ENCODE results near the gene SLC30A7.
A peak's percentile ranks its signal among the peaks of the same experiment; 100 is the strongest.
"Not testable (repeated sequence)": the region's sequence is repeated elsewhere in the genome, so short reads cannot be mapped to it uniquely, and the experiment has no call there.

The SLC30A7 gene

DNA sequence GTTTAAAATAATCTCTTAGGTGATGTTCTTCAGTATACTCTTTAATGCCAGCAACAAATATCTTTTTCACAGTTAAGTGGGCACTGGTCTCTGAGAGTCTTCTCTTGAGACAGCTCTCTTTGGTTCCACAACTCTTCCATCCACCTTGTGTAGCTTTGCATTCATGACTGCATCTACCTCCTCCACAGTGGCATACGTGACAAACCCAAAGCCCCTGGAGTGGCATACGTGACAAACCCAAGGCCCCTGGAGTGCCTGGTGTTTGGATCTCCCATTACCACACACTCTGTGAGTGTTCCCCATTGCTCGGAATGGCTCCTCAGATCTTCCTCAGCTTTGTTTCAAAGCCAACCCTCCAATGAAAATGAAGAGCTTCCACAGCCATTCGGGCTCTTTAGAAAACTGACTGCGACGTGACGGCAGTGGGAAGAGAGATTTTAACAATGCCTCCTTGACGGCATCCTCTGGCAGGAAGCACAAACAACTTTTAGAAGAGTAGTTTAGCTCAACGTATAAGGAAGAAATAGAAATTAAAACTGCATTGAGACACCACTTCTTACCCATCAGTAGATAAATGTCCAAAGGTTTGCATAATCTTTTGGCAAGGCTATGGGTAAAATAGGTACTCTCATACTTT, 45.8 kb downstream of the SLC30A7 start:
- DNase-seq, result no peak

DNA sequence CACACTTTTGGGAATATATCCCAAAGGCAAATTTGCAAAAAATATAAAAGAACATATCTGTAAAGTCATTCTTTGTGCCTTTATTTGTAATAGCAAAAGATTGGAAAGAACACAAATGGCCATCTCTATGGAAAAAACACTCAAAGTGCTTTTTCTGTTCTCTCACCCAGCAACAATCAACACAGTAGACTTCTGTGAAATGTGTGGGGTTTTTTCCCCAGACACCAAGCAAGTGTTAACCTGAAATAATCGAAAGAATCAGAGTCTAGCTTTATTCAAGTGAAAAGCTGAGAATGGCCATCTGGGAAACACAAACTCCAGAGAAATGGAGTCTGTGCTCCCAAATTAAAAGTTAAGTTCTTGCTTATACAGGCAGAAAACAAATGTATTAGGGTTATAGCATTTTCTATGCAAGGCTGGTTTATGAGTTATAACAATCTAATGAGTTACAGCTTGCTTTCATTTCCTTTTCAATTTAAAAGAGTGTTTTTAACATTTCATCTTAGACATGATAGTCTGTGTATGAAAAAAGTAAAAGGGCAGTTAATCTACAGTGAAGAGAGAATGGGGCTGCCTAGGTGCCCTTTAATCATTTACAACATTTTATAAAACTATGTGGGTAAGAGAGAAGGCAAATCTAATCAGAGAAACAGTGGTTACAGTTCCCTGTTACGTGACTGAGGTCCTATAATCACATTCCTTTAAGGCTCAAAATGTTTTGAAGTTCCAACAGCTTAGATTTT, 46.6 kb downstream of the SLC30A7 start:
- DNase-seq, result no peak

DNA sequence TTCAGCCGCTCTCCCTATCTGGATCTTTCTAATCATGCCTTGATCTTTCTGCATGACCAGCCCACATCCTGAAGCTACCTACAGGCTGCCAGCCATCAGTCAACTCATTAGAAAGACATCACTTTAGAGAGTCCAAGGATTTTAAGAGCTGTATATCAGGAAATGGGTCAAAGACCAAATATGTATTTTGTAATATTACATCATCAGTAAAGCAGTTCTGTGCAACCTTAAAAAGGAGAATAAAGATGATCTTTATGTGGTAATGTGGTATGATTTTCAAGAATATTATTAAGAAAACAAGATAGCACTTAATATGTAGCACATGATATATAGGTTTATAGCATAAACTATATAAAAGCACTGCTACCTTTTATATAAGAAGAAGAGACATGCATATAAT, 47.6 kb downstream of the SLC30A7 start:
- DNase-seq, result no peak

DNA sequence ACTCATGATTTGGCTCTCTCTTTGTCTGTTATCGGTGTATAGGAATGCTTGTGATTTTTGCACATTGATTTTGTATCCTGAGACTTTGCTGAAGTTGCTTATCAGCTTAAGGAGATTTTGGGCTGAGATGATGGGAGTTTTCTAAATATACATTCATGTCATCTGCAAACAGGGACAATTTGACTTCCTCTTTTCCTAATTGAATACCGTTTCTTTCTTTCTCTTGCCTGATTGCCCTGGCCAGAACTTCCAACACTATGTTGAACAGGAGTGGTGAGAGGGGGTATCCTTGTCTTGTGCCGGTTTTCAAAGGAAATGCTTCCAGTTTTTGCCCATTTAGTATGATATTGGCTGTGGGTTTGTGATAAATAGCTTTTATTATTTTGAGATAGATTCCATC, 50.2 kb downstream of the SLC30A7 start:
- not testable (repeated sequence) for DNase-seq

DNA sequence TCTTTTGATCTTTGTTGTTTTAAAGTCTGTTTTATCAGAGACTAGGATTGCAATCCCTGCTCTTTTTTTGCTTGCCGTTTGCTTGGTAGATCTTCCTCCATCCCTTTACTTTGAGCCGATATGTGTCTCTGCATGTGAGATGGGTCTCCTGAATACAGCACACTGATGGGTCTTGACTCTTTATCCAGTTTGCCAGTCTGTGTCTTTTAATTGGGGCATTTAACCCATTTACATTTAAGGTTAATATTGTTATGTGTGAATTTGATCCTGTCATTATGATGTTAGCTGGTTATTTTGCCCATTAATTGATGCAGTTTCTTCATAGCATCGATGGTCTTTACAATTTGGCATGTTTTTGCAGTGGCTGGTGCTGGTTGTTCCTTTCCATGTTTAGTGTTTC, 51.9 kb downstream of the SLC30A7 start:
- DNase-seq, result not testable (repeated sequence)

DNA sequence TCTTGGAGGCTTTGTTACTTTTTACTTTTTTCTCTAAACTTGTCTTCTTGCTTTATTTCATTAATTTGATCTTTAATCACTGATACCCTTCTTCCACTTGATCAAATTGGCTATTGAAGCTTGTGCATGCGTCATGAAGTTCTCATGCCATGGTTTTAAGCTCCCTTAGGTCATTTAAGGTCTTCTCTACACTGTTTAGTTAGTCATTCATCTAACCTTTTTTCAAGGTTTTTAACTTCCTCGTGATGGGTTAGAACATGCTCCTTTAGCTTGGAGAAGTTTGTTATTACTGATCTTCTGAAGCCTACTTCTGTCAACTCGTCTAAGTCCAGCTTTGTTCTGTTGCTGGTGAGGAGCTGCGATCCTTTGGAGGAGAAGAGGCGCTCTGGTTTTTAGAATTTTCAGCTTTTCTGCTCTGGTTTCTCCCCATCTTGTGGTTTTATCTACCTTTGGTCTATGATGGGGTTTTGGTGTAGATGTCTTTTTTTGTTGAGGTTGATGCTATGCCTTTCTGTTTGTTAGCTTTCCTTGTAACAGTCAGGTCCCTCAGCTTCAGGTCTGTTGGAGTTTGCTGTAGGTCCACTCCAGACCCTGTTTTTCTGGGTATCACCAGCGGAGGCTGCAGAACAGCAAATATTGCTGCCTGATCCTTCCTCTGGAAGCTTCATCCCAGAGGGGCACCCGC, 53.0 kb downstream of the SLC30A7 start:
- DNase-seq, result not testable (repeated sequence)

DNA sequence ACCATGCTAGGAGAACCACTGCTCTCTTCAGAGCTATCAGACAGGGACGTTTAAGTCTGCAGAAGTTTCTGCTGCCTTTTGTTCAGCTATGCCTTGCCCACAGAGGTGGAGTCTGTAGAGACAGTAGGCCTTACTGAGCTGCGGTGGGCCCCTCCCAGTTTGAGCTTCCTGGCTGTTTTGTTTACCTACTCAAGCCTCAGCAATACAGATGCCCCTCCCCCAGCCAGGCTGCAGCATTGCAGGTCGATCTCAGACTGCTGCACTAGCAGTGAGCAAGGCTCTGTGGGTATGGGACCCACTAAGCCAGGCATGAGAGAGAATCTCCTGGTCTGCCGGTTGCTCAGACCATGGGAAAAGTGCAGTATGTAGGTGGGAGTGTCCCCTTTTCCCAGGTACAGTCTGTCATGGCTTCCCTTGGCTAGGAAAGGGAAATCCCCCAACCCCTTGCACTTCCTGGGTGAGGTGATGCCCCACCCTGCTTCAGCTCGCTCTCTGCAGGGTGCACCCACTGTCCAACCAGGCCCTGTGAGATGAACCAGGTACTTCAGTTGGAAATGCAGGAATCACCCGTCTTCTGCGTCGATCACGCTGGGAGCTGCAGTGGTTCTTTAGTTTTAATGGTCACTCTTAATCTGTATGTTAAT, 53.7 kb downstream of the SLC30A7 start:
- DNase-seq, result peak; percentile 45

DNA sequence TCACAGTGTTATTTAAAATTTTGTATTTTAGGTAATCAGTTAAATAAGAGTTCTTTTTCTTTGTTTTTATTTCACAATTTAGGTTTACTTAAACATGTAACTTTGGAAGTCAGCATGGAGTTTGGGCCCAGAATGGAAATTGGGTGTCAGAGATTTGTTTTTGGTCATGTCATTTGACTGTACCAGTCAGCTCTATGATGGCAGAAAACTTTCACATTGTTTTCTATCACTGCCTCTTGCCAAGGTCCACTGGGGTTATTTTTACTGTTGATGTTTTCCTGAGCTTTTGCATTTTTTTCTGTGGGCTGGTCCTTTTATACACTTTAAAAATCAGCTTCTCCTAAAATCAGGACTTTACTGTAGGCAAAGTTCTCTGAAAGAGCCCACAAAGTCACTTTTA, 54.4 kb downstream of the SLC30A7 start:
- DNase-seq, result no peak

DNA sequence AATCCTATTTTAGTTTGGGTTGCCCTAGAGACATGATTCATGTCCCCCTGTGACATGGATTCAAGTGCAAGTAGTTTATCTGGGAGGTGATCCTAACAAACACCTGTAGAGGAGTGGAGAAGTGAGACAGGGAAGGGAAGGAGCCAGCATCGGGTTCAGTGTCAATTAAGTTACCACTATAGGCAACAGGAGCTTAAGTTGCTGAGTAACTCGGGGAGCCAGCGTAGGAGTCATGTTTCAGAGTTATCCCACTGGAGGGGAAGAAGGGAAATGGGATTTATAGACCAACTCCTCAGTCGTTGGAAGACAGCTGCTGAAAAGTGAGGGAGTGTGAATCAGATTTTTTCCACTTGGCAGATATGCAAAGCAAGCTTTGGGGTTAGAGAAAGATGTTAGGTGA, 54.9 kb downstream of the SLC30A7 start:
- DNase-seq, result peak; percentile 41

DNA sequence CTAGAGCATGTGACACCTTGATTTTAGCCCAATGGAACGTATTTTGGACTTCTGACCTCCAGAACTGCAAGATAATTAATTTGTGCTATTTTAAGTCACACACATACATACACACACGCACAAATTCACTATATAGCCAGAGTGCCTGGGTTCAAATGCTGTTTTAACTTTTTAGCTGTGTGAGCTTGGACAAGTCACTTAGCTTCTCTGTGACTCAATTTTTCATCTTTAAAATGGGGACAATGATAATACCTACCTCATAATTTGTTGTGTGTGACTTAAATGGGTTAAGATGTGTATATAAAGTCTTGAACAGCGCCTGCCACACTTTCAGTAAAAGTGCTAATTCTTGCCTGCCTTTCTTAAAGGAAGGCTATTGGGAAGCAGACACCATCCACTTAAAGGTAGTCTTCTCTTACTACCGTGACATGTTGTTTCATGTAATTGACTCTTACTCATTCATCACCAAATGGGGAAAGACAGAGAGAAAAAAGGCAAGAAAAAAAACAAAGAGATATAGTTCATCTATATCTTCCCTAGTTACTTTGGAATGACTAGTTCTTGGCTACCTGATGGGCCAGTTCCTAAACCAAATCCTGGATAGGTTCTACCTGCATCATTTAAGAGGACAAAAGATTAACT, 56.3 kb downstream of the SLC30A7 start:
- DNase-seq, result no peak

DNA sequence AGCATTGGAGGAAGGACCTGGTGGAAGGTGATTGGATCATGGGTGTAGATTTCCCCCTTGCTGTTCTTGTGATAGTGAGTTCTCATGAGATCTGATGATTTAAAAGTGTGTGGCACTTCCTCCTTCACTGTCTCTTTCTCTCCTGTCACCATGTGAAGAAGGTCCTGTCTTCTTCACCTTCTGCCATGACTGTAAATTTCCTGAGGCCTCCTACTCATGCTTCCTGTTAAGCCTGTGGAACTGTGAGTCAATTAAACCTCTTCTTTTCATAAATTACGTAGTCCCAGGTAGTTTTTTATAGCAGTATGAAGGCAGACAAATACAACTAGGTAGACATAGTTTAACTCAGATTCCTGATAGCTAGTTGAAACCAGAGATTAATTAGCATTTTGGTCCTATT, 57.1 kb downstream of the SLC30A7 start:
- not testable (repeated sequence) for DNase-seq

DNA sequence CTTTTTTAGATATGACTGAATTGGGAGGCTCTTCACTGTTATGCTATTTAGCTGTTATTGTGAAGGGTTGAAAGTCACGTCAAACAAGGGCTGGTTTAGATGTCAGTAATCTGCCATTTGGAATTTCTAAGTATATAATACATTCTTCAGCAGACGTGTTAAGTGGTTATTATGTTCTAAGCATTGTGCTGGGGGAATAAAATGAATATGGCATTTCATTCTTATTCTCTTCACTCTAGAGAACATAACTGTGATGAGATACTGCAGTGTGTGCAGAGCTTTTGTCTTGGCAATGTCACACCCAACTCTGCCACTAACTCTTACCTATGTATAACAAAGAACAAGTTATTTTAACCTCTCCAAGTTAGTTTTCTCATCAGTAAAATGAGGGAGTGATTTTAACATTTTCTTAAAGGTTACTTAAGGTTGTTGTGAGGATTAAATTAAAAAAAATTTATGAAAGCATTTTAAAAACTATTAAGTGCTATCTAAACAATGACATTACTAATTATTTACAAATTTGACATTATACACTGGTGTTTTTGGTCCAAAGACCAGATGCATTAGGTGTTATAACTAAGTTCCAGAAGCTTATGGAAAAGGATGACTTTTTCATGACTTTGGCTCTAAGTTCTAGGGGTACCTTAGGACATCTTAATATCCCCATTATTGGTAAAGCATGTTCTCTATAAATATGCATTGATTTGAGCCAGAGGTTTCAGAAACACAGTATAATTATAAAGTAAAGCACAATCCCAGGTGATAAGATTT, 58.3 kb downstream of the SLC30A7 start:
- DNase-seq, result no peak

DNA sequence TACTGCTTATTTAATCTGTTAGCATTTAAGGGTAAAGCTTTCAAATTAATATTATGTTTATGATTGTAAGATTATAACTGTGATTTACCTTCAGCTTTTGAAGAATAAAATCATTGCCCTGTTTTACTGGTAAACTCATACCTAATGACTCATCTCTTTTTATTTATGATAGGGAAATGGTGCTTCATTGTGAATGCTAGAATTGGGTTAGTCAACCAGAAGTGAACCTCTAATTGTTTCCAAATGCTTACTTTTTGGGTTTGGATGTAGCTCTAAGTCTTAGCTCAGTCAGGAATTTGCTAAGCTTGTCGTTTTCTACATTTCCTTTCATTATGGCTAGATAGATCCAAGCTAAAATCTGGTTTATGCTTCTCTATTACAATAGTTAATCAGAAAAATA, 59.4 kb downstream of the SLC30A7 start:
- DNase-seq, result no peak

DNA sequence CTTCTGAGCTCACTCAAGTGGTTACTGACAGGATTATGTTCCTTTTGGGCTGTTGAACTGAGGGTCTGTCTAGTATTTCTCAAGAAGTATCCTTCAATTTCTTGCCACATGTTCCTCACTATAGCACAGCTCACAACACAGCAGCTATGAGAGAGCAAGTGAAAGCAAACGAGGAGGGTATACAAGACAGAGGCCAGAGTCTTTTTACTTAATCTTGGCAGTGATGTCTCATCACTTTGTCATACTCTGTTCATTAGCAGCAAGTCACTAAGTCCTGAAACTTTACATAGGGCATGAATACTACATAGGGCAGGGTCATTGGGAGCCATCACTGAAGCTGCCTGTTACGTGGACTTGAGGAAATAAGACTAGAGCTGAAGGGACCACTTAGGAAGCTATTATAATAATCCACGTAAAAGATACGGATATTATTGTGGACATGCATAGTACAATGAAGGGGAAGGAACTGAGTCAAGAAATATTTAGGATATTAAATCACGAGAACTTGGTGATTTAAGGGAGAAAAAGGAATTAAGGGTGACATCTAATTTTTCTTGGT, 63.7 kb downstream of the SLC30A7 start:
- no peak for DNase-seq

DNA sequence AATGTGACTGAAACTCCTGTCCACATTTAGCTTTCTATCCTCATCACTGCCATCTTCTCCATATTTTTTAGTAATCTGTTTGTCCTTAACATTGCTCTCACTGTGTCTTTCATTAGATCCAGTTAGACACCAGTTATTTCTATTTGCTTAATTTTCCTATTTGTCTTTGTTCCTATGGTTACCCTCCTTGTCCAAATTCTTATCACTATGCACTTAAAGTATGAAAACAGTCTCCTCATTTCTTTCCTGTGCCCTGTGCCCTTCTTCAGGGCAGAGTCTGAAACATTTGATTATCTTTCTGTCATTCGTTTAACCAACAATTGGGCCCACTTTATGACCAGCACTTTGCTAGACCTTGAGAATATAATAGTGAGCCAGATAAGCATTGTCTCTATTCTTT, 64.2 kb downstream of the SLC30A7 start:
- no peak for DNase-seq

DNA sequence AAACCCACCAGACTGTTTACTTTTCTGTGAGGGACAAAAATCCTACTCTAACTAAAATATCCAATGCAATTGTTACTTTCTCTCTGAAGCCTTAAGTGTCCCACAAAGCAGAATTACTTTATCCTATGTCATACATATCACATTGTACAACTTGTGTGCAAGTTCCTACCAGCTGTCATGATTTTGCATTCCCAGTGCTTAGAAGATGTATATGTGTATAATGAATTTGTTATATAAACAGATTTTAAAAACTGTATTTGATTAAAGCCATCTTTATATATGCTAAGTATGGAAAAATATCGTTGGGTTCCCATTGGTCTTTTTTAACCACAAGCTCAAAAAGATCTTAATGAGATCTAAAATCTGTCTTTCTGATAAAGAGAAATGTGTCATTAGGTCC, 72.7 kb downstream of the SLC30A7 start:
- DNase-seq, result no peak

DNA sequence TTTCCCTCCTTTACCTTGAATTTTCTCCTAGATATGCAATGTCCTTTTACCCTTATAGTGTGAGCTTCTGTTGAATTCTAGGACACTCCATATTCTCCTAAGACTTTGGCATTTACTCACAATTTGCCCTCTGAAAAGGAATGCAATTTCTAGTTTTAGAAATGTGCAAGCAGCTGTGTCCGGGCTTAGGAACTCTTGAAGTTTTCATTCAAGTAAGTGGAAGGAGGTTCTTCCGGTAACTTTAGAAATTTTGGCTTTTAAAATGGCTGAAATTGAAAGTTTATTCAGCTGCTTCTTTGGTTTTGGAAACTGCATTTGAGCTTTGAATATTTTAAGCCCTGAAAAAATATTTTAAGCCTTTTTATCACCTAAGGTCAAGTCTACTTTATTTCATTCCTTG, 73.4 kb downstream of the SLC30A7 start:
- no peak for DNase-seq

DNA sequence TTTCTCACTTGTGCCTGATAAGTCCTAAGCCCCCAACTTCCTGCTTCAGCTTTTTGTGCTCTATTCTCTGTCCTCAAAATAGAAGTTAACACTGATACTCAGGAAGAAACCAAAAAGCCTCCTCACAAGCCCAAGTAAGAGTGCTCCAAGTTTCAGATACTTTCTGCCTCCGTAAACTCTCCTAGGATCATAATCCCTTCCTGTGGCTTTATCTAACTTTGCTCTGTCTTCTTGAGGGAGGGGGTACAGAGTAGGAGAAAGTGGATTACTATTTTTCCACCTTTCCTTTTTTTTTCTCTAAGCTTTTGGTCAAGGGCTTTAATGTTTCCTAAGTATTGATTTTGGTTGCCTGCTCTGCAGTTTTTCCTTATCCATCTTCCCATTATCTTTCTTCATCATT, 75.1 kb downstream of the SLC30A7 start:
- DNase-seq, result no peak

DNA sequence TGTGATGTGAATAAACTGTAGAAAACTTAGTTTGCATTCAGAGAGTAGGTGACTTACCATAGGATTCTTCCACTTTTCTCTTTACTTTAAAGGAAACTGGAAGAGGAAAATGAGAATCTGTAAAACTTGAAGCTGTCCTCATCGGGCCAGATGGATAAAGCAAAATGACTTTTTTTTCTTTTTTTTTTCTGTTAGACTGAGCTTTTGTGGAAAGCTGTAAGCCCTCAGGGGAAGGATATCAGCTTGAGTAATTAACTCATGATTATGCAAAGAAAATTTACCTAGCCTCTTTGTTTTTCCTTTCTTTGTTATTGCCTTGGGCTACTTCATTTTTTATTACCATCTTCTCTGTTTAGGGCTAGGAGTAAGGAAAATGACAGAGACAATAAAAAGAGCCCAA, 76.3 kb downstream of the SLC30A7 start:
- peak; percentile 15 for DNase-seq

DNA sequence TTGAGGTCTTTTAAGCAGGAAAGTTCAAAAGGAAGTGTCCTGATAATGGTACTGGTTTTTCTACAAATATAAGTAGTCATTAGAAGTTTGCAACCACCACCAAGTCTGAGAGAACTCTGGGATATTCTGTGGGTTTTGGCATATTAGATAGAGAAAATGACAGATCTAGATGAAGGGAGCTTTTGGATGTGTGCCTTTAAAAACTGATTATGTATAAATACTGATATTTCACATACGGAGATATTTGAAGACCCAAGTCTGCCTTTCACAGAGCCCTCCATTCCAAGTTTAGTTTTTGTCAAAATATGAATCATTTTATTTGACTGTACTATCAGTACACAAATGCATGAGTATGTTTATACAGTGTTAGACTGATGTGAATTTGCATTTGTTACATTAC, 81.0 kb downstream of the SLC30A7 start:
- no peak for DNase-seq

DNA sequence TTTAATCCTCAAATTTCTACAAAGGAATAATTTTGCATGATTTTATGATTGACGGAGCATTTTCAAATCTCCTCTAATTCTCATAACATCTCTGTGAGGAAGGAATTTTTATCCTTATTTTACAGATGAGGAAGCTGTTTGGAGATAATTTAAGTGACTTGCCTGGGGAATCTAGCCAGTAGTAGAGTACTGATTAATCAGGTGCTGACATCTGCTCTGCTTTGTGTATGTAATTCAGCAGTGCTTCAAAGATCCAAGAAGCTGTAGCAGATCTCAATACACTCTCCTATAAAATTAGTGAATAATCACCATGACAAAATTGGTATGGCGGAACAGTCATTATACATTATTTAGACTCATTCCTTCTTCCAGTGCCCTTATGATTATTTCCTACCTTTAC, 83.7 kb downstream of the SLC30A7 start:
- no peak for DNase-seq

DNA sequence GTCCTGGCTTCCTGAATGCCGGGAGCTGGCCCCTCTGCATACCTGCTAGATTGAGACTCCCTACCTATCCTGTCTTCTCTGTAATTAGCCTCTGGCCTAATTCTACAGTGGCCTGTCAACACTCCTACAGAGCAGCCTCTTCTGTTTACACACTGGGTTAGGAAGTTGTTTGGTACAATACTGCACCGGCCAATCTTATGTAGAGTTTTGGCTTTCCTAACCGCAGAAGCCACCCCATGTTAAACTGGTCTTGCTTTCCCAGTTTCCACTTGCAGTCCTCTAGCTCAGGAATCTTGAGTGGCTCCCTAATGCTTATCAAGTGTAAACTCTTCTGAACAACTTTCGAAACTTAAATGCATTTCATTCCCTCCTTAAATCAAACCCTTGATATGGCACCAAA, 86.9 kb downstream of the SLC30A7 start:
- no peak for DNase-seq

All from NCI-H526 treated with DMSO at 0.1 percent for 48 hours (cell line).